H1 (cell line): ENCODE results near the gene BNC2. TPM values are rescaled to one million over a fixed set of nuclear protein-coding genes. Genes with fewer than 3 reads are reported as not detected.

Source experiments
- CTCF ChIA-PET: fragments of 300-600 bp; sonication (Branson Sonifier 250); formaldehyde crosslinking; loops from one replicate; lab custom pipeline; 2021; ENCODE audit not compliant: partially characterized antibody; lab: Charles Lee
- POLR2A ChIA-PET: fragments of 300-600 bp; sonication (Branson Sonifier 250); formaldehyde crosslinking; loops from one replicate; lab custom pipeline; 2021; ENCODE audit warnings: inconsistent platforms; ENCODE audit not compliant: partially characterized antibody; lab: Charles Lee
- DNase-seq, 2 experiments: peaks; one replicate each; pipeline versions ENCODE4 v3.0.0 to v3.0.0-alpha.2; 2010 to 2022; ENCODE audit warnings: low spot score in 2 of 2, low read depth in 1 of 2, mixed read lengths in 1 of 2
- FAIRE-seq: peaks from 2 replicates; lab custom pipeline; 2011; peaks lifted over from hg19 to GRCh38; lab: Jason Lieb, UNC
- H2AFZ ChIP-seq: 2 replicates; pipeline ENCODE4 v1.8.1; 2012; ENCODE audit warnings: low read length, inconsistent platforms
- H2AK5ac ChIP-seq: 2 replicates; pipeline ENCODE4 v1.6.1; 2013; ENCODE audit warnings: low read depth, low read length
- H2BK120ac ChIP-seq: replicated peaks from 2 replicates; pipeline ENCODE3; 2013; ENCODE audit warnings: low read depth, low read length, inconsistent platforms
- H2BK12ac ChIP-seq: 2 replicates; pipeline ENCODE4 v1.6.1; 2013; ENCODE audit warnings: low read depth, low read length
- H2BK15ac ChIP-seq: 2 replicates; pipeline ENCODE4 v1.6.1; 2013; ENCODE audit warnings: low read length
- H2BK20ac ChIP-seq: 2 replicates; pipeline ENCODE4 v1.6.1; 2013; ENCODE audit warnings: low read length
- H2BK5ac ChIP-seq: 2 replicates; pipeline ENCODE4 v1.6.1; 2013; ENCODE audit warnings: low read depth, low read length
- H3K14ac ChIP-seq: 2 replicates; pipeline ENCODE4 v1.6.1; 2013; ENCODE audit warnings: inconsistent platforms; ENCODE audit not compliant: insufficient read length
- H3K18ac ChIP-seq: 2 replicates; pipeline ENCODE4 v1.6.1; 2013; ENCODE audit warnings: low read length; ENCODE audit errors: extremely low read depth
- H3K23ac ChIP-seq: 2 replicates; pipeline ENCODE4 v1.6.1; 2013; ENCODE audit warnings: inconsistent platforms; ENCODE audit not compliant: insufficient read length
- H3K23me2 ChIP-seq: 2 replicates; pipeline ENCODE4 v1.6.1; 2013; ENCODE audit warnings: low read depth, low read length
- H3K27ac ChIP-seq: 2 replicates; pipeline ENCODE4 v1.6.1; 2011; ENCODE audit warnings: low read depth, low read length, inconsistent platforms
- H3K27me3 ChIP-seq, 4 experiments: replicated peaks in 1 of 4; 1 replicate in 1 of 4; 2 replicates in 3 of 4; pipeline versions ENCODE4 v1.6.1 to v1.8.1; 2011 to 2013; ENCODE audit warnings: low read length in 3 of 4, mild to moderate bottlenecking in 3 of 4, inconsistent platforms in 2 of 4, mixed read lengths in 2 of 4, moderate library complexity in 1 of 4; ENCODE audit not compliant: control insufficient read depth in 3 of 4, insufficient read depth in 3 of 4; ENCODE audit errors: extremely low read depth in 1 of 4
- H3K36me3 ChIP-seq, 4 experiments: 2 replicates each; pipeline versions ENCODE4 v1.6.1 to v1.8.1; 2011 to 2013; ENCODE audit warnings: mild to moderate bottlenecking in 4 of 4, low read length in 3 of 4, moderate library complexity in 2 of 4, control low read depth in 1 of 4, inconsistent platforms in 1 of 4; ENCODE audit not compliant: insufficient read depth in 4 of 4, control insufficient read depth in 2 of 4
- H3K4ac ChIP-seq: replicated peaks from 2 replicates; pipeline ENCODE3; 2013; ENCODE audit warnings: low read length, low read depth, mixed read lengths, inconsistent platforms; ENCODE audit not compliant: insufficient read length
- H3K4me1 ChIP-seq, 4 experiments: replicated peaks in 1 of 4; 1 replicate in 1 of 4; 2 replicates in 3 of 4; pipeline versions ENCODE4 v1.6.1 to v1.8.1; 2011 to 2013; ENCODE audit warnings: low read length in 3 of 4, inconsistent platforms in 2 of 4, mixed read lengths in 1 of 4; ENCODE audit not compliant: insufficient read depth in 4 of 4, control insufficient read depth in 3 of 4
- H3K4me2 ChIP-seq, 2 experiments: 2 replicates each; pipeline versions ENCODE4 v1.6.1 to v1.8.1; 2011 to 2013; ENCODE audit warnings: low read depth in 2 of 2, low read length in 2 of 2, control low read depth in 1 of 2, inconsistent platforms in 1 of 2, mild to moderate bottlenecking in 1 of 2; ENCODE audit not compliant: insufficient read depth in 1 of 2
- H3K4me3 ChIP-seq, 4 experiments: fragments of 200-600, 300-600 bp in 1 of 4; sonication (generic), shearing (Covaris generic), sonication (Bioruptor Twin) in 1 of 4; 2 replicates each; pipeline versions ENCODE4 v1.5.1 to v1.8.1; 2011 to 2016; ENCODE audit warnings: low read length in 4 of 4, low read depth in 3 of 4, control low read depth in 2 of 4, inconsistent platforms in 2 of 4, mild to moderate bottlenecking in 2 of 4, mixed read lengths in 1 of 4, moderate library complexity in 1 of 4; ENCODE audit not compliant: insufficient read depth in 2 of 4; ENCODE audit errors: extremely low read depth in 1 of 4
- H3K56ac ChIP-seq: replicated peaks from 2 replicates; pipeline ENCODE3; 2013; ENCODE audit warnings: low read depth, mild to moderate bottlenecking, mixed read lengths, low read length, inconsistent platforms; ENCODE audit not compliant: insufficient read length
- H3K79me1 ChIP-seq: 2 replicates; pipeline ENCODE4 v1.6.1; 2013; ENCODE audit warnings: low read depth, low read length, control low read depth
- H3K79me2 ChIP-seq, 2 experiments: 2 replicates each; pipeline versions ENCODE4 v1.6.1 to v1.8.1; 2012 to 2013; ENCODE audit warnings: low read length in 2 of 2, mild to moderate bottlenecking in 2 of 2, inconsistent platforms in 1 of 2; ENCODE audit not compliant: insufficient read depth in 2 of 2, control insufficient read depth in 1 of 2
- H3K9ac ChIP-seq, 4 experiments: replicated peaks in 1 of 4; 1 replicate in 1 of 4; 2 replicates in 3 of 4; pipeline versions ENCODE4 v1.6.1 to v1.8.1; 2011 to 2013; ENCODE audit warnings: low read depth in 3 of 4, low read length in 3 of 4, control low read depth in 2 of 4, mild to moderate bottlenecking in 2 of 4, moderate library complexity in 2 of 4, inconsistent platforms in 1 of 4; ENCODE audit errors: extremely low read depth in 1 of 4
- H3K9me3 ChIP-seq, 2 experiments: 2 replicates each; pipeline versions ENCODE4 v1.6.1 to v1.8.1; 2012 to 2013; ENCODE audit warnings: mild to moderate bottlenecking in 2 of 2, moderate library complexity in 2 of 2, control low read depth in 1 of 2, inconsistent platforms in 1 of 2, low read depth in 1 of 2, low read length in 1 of 2, mixed read lengths in 1 of 2; ENCODE audit not compliant: insufficient read depth in 2 of 2
- H4K20me1 ChIP-seq, 2 experiments: replicated peaks in 1 of 2; 2 replicates each; pipeline versions ENCODE3 to v1.8.1; 2011 to 2013; ENCODE audit warnings: inconsistent platforms in 2 of 2, low read length in 2 of 2, mild to moderate bottlenecking in 1 of 2; ENCODE audit not compliant: insufficient read depth in 2 of 2, control insufficient read depth in 1 of 2
- H4K5ac ChIP-seq: 2 replicates; pipeline ENCODE4 v1.6.1; 2013; ENCODE audit warnings: low read length, low read depth, mixed read lengths, inconsistent platforms; ENCODE audit not compliant: insufficient read length
- H4K8ac ChIP-seq: 2 replicates; pipeline ENCODE4 v1.8.0; 2013; ENCODE audit warnings: mild to moderate bottlenecking, moderate library complexity, low read length, inconsistent platforms; ENCODE audit not compliant: insufficient read depth; ENCODE audit errors: extremely low read depth
- H4K91ac ChIP-seq: replicated peaks from 2 replicates; pipeline ENCODE3; 2013; ENCODE audit warnings: low read length, mixed read lengths, inconsistent platforms; ENCODE audit not compliant: insufficient read length
- HDAC6 ChIP-seq: IDR thresholded peaks from one replicate; pipeline ENCODE4 v1.7.1; 2012; ENCODE audit warnings: low read depth, mild to moderate bottlenecking, inconsistent platforms, low read length, moderate library complexity
- SP2 ChIP-seq: IDR thresholded peaks from 2 replicates; pipeline ENCODE4 v1.6.1; 2012; ENCODE audit warnings: mild to moderate bottlenecking, low read length, inconsistent platforms
- SRF ChIP-seq: IDR thresholded peaks from 2 replicates; pipeline ENCODE4 v1.6.1; 2011; ENCODE audit warnings: mild to moderate bottlenecking, low read depth, low read length, moderate library complexity
- YY1 ChIP-seq: IDR thresholded peaks from 2 replicates; pipeline ENCODE4 v1.6.1; 2011; ENCODE audit warnings: low read depth, mild to moderate bottlenecking, low read length
- WGBS, 2 experiments: shearing (Covaris generic) in 1 of 2; methylation state at CpG; one replicate each; pipeline versions ENCODE4 v1.1.6 to v1.1.7; 2013 to 2015; ENCODE audit warnings: low lambda C conversion rate in 2 of 2, mixed read lengths in 2 of 2, inconsistent platforms in 1 of 2, low coverage in 1 of 2, missing lambda C conversion rate in 1 of 2; ENCODE audit not compliant: insufficient replicate concordance in 2 of 2, insufficient coverage in 1 of 2, insufficient read length in 1 of 2; ENCODE audit errors: extremely low coverage in 1 of 2, missing lambda C conversion rate in 1 of 2; 5-methylcytosine and 5-hydroxymethylcytosine counted together
- polyA plus RNA-seq, 7 experiments: library from polyadenylated mRNA; depleted of rRNA in 3 of 7; stranded (reverse) in 5 of 7; unstranded in 2 of 7; fragments of >200 nt in 5 of 7; fragments of 200-250 nt in 2 of 7; gene quantifications; 1 replicate in 5 of 7; 2 replicates in 1 of 7; 4 replicates in 1 of 7; pipeline versions ENCODE4 v1.2.1 to v1.2.3, GENCODE V29; 2011 to 2013; ENCODE audit warnings: missing spikeins in 2 of 7, mixed read lengths in 2 of 7
- total RNA-seq: library from RNA; stranded (reverse); fragmentation: NEBNext Ultra II Directional; extraction: Animal tissue kit (Norgen Biotek cat#: 25700); gene quantifications from 2 replicates; pipeline ENCODE4 v1.2.1, GENCODE V29; 2021

BNC2 gene
- total and polyA plus RNA-seq, 2 of the 8 experiments (the other 6 are each of a cell fraction or from before 2014, with no cell fraction given) = 16.0 to 26.8 TPM

- Histone ChIP-seq H3K79me2 (peaks cover 0 to 17% of the 10 kb centered on the region in 2 experiments; a peak in 2 of 4 replicates), H2BK12ac (no peak overlapping the region), H3K4me1 (peaks cover 0 to 18% (median 10%) of the 10 kb centered on the region in 4 experiments; a peak in 4 of 7 replicates), H2BK120ac (no peak overlapping the region), H3K36me3 (no peaks in the 10 kb centered on the region), H3K9ac (no peak overlapping the region; a peak in 1 of 7 replicates), H3K4ac (no peak overlapping the region), H3K23me2 (no peaks in the 10 kb centered on the region), H3K56ac (no peak overlapping the region), H4K5ac (no peak overlapping the region), H2AK5ac (no peak overlapping the region), H4K91ac (no peak overlapping the region), H2AFZ (no peak overlapping the region), H3K9me3 (no peaks in the 10 kb centered on the region), H4K20me1 (no peaks in the 10 kb centered on the region), H2BK20ac (no peak overlapping the region), H4K8ac (no peak overlapping the region), H3K18ac (no peak overlapping the region), H3K4me2 (no peak overlapping the region; a peak in 1 of 4 replicates), H2BK15ac (no peak overlapping the region), H2BK5ac (no peak overlapping the region), H3K23ac (no peak overlapping the region), H3K79me1 (0 out of 2 replicates have a peak, but pooled peaks cover 3% of the 10 kb centered on the region), H3K4me3 (no peak overlapping the region), H3K14ac (no peak overlapping the region), H3K27me3 (no peaks in the 10 kb centered on the region), H3K27ac (no peak overlapping the region)
- DNase-seq (no peak), FAIRE-seq (no peak)
- POLR2A ChIA-PET = interaction anchor here (1.0 kb wide), 1 partner anchor 19 kb away, joined by 3 read pairs; no protein-coding TSS in a partner anchor
- TF ChIP-seq YY1 (no peak), SRF (no peak), SP2 (no peak), HDAC6 (no peak)
- 59% methylated on average over 5 of the region's 5 CpGs; no CpG with 5 or more reads in 1 of the 2 experiments for WGBS, 2 experiments
- CTCF ChIA-PET = interaction anchor here (0.6 kb wide), 1 partner anchor 45 kb away, joined by 3 read pairs; no protein-coding TSS in a partner anchor
Observed at GRCh38 chr9:16689351-16689938, 181.0 kb downstream of the BNC2 start.
